Stimulated activated CD8-positive, alpha-beta memory T cell treated with anti-CD3 and anti-CD28 coated beads, Interleukin-4, amount 100 ng/mL, for 1 hour (primary cell): ENCODE results near the gene IRX4.

Experiments used
- DNase-seq, 2 donors: peaks; one replicate each; pipeline ENCODE4 v3.0.0-alpha.2; 2020; ENCODE audit warnings: low read depth in 2 of 2, low spot score in 1 of 2

IRX4 gene

GRCh38 chr5:1840741-1841521 is 41.8 kb downstream of the IRX4 start:
- no peak for DNase-seq

GRCh38 chr5:1840071-1840547 is 42.6 kb downstream of the IRX4 start:
- no peak for DNase-seq

- no peak for DNase-seq
Measured at GRCh38 chr5:1838013-1838412, 44.7 kb downstream of the IRX4 start.

DNA sequence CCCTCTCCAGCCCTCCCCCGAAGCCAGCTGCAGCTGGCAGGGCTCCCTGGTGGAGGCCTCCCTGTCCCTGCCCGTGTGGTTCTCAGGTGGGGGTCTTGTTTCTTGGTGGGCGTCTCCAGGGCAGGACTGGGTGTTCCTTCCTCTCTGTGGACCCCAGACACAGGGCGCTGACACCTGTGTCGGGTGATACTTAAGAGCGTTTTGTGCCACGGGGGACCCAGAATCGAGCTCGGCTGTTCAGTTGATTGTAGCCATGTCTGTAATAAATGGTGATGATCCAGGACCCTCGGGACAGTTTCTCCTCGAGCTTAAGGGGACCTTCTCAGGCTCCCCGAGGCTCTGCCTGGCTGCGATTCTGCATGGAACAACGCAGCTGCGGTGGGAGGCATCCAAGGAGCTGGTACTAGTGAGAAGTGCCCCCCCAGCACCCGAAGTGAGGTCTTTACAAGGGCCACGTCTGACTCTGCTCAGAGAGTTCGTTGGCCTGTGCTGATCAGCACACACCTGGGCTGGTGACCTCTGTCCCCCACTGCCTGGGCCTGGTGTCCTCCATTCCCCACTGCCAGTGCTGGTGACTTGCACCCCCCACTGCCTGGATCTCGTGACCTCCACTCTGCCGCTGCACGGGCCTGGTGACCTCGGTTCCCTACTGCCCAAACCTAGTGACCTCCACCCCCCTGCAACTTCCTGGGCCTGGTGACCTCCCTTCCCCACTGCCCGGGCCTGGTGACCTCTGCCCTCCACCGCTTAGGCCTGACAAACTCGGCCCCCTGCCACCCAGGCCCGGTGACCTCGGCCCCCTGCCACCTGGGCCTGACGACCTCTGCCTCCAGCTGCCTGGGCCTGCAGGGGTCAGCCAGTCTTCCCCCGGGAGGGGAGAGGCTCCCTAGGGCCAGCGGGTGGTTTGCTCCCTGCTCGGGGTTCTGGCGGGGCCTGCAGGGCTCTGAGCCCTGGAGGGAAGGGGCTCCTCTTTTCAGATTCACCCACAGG is 45.5 kb downstream of the IRX4 start:
- no peak for DNase-seq

GRCh38 chr5:1836176-1836890 is 46.4 kb downstream of the IRX4 start:
- DNase-seq = no peak

DNA sequence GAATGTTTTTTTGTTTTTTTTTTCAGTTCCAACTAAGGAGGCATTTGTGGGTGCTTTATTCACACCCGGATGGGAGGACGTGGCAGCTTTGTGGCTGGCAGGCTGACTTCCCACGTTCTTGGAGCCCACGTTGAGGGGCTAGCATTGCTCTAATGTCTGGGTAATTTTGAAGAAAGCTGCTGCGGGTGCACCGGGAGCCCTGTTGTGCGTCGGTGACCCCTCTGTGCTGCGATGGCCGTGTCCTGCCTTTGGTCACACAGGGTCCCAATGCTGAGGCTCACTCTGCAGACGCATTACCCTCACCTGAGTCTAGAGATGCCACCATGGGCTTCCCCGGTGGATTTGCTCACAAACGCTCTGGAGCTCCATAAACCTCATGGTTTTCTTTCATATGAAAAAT is 47.3 kb downstream of the IRX4 start:
- no peak for DNase-seq

DNA sequence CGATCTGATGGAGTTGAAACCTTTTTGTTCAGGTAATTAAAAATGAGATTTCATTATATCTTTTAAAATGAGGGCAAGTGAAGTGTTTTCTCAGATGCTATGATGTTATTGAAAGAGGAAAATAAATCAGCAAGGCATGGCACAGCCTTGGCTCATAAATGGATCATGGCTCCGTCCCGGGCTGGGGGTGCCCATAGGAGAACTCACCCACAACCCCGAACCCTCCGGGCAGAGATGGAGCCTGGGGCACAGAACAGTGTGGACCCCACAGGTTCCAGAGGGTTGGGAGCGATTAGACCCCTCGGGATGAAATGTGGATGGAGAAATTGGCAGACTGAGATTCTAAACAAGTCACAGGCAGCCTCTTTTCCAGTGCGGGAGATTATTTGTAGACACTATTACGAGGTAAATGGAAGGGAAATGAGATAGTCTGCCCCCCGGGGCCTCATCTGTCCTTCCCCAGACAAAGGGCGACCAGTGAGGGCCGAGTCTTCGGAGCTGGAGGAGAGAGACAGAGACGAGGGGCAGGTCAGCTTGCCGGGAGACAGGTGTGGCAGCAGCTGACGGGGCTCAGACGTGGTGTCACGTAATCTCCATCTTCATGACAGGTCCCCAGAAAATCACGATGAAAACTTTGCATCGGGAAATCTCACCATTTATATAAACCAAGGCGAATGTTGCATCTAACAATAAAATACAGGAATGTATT is 47.9 kb downstream of the IRX4 start:
- DNase-seq = no peak

DNA sequence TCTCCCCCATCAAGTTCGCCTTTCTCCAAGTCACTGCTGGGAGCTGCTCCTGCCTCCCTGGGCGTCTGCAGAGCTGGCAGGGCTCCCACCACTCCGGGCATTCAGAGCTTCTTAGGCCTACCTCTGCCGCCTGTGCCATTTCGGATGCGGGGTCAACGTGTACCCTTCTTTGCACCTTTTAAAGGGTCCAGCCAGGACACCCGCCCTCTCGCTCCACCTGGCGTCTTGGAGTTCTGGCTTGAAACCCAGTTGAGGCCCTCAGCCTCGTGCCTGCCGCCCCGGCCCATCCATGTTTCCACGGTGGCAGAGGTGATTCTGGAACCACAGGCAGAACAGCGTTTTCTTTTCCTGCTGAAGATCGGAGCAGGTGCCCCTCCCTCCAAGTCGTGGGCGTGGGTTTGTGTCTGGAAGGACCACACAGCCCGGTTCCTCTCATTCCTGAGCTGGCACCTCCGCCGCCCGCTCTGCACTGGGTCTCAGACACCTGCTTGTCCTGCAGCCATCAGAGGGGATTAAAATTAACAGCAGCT is 48.6 kb downstream of the IRX4 start:
- no peak for DNase-seq

DNA sequence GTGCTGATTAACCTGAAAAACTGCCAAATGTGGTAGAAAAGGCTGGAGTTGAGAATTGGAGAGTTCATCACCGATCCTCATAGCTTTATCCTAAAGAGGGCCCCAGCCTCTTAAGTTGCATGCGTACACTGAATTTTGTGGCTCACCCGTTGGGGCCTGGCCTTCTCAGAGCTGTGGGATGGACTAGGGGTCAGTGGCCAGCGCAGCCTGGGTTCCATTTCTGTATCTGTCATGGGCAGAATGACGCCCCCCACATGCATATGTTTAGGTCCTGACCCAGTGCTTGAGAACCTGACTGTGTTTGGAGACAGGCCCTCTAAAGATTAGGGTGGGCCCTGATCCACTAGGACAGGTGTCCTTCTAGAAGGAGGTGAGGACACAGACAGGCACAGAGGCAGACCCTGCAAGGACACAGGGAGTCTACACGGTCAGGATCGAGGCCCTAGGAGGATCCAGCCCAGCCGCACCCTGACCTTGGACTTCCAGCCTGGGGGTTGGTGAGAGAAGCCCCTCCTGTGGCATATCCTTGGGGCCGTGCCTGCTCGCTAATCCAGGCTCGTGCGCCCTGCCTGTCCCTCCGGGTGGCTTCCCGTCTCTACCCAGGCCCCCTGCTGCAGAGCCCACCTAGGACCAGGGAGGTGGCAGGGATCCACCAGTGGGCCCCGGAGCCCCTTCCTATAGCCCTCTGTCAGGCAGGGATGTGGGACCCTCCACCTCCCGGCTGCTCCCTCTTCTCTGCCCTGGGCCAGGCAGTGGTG is 49.3 kb downstream of the IRX4 start:
- DNase-seq = no peak

DNA sequence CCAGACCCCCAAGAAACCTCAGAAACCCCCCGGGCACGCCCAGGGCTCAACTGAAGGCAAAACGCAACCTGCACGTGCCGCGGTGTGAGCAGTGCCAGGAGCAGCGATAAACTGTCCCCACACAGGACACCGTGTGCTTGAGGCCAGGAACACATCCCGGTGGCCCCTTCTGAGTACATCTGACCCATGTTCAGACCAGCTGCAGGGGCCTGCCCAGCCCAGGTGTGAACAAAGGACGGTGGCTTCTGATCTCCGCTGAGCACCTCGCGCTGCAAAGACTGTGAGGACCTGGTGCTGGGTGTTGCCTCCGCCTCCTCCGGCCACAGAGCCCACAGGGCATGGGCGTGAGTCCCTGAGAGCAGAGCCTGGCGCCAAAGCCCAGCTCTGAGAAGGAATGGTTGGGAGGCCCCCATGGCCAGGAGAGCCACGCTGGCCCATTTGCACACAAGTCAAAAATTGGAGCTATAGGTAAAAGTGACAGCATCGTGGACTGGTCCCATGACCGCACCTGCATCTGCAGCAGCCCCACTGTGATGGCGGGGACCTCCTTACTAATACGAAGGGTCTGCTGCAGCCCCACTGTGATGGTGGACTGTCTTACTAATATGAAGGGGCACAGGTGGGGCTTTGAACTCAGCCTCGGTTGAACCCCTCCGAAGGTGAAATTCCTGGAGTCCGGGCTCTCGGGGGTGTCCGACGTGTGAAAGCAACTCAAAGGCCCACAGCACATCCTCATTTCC is 50.0 kb downstream of the IRX4 start:
- no peak for DNase-seq

- no peak for DNase-seq
Measured at GRCh38 chr5:1831677-1832313, 50.9 kb downstream of the IRX4 start.

DNA sequence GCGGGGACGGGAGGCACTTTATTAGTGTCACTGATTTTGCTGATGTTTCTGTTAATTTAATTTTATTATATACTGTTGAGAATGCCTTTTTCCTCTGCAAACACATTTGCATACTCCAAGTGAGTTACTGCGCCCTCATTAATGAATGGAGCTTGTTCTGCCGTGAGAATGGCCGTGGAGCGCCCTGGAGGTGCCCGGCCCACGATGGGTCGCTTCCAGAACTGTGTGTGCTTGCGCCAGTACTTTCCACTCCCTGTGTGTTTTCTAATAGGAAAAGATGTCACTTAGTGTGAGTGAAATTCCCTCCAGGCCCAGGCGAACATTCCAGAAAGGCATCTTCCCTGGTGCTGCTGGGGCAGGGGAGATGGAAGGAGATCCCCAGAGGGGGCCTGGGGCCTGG is 51.5 kb downstream of the IRX4 start:
- DNase-seq = no peak

DNA sequence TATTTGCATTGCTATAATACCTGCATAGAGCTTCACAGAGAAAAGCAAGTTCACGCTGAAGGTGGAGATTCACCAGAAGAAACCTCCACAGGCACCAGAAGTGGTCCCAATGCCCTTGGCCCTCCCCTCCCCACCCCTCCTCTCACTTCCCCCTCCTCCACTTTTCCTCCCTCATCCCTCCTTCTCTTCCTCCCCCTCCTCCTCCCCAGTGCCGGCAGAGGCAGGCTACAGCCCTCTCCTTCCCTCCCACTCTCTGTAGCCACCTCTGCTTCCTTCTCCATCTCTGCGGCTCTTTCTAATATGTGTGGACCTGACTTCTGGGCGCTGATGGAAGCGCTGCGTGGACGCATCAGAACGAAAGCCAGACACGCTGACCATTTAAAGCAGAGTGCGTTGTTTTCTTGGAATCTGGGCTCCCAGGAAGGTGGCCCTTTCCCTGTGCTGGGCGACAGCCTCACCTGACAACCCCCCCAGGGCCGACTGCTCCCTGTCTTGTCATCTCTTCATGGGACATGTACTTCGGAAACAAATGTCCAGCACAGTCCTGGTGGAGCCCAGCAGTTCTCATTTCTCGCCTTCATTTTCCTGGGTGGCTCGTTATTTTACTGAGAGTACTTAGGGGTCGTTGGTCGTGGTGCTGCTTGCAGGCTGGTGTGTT is 52.0 kb downstream of the IRX4 start:
- no peak for DNase-seq

DNA sequence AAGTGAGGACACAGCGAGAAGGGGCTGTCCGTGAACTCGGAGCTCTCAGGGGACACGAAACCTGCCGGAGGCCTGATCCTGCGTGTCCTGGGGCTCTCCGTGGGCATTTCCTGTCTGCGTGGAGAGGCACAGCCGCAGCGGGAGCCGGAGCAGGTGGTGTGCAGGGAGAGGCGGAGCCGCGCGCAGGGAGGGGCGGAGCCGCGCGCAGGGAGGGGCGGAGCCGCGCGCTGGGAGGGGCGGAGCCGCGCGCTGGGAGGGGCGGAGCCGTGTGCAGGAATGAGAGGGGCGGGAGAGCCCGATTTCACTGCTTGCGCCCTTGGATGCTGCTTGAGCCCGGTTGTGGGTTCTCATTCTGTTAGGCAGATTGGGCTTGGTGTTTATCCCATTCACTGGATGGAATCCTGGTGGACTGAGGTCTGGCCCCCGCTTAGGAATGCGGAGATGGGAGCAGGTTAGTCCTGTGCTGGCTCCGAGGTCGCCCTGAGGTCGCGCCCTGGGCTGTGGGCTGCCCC is 54.8 kb downstream of the IRX4 start:
- no peak for DNase-seq
